ENCODE measurements around the gene FGFR1OP2.

DNA sequence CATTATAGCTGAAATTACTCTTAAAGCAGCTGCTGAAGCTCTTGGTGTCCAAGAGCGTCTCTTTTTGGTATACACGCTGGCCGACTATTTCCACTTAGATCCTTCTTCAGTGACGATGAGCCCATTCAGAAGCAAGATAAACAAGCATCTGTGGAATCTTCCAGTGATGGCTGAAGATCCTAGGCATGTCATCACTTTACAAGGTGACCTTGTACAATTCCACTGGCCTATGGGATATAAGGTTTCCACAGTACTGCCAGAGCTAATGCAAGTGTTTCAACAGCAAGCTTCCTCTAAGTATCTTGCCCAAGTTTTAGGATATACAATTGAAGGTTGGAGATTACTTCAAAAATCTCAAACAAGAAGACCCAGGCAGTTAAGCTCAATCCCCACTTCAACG, 47.5 kb upstream of the FGFR1OP2 start:
- TF ChIP-seq, protein P1, sequence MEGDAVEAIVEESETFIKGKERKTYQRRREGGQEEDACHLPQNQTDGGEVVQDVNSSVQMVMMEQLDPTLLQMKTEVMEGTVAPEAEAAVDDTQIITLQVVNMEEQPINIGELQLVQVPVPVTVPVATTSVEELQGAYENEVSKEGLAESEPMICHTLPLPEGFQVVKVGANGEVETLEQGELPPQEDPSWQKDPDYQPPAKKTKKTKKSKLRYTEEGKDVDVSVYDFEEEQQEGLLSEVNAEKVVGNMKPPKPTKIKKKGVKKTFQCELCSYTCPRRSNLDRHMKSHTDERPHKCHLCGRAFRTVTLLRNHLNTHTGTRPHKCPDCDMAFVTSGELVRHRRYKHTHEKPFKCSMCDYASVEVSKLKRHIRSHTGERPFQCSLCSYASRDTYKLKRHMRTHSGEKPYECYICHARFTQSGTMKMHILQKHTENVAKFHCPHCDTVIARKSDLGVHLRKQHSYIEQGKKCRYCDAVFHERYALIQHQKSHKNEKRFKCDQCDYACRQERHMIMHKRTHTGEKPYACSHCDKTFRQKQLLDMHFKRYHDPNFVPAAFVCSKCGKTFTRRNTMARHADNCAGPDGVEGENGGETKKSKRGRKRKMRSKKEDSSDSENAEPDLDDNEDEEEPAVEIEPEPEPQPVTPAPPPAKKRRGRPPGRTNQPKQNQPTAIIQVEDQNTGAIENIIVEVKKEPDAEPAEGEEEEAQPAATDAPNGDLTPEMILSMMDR (IDR thresholded peaks at IDR 0.05) = no peak
- no peak for TF ChIP-seq POLR2AphosphoS5 (IDR thresholded peaks at IDR 0.05)
- no peak for TF ChIP-seq POLR2A (IDR thresholded peaks at IDR 0.05)
- TF ChIP-seq EP300 (IDR thresholded peaks at IDR 0.05; ENCODE audit: low read depth) = no peak

Data from transverse colon (tissue), 4 donors.